ENCODE measurements around the gene KRTAP4-4. TPM values are rescaled to one million over a fixed set of nuclear protein-coding genes. Genes with fewer than 3 reads are reported as not detected.
A peak's percentile ranks its signal among the peaks of the same experiment; 100 is the strongest.

The KRTAP4-4 gene
- total RNA-seq, 1 experiment from 2014 or later = not detected

DNA sequence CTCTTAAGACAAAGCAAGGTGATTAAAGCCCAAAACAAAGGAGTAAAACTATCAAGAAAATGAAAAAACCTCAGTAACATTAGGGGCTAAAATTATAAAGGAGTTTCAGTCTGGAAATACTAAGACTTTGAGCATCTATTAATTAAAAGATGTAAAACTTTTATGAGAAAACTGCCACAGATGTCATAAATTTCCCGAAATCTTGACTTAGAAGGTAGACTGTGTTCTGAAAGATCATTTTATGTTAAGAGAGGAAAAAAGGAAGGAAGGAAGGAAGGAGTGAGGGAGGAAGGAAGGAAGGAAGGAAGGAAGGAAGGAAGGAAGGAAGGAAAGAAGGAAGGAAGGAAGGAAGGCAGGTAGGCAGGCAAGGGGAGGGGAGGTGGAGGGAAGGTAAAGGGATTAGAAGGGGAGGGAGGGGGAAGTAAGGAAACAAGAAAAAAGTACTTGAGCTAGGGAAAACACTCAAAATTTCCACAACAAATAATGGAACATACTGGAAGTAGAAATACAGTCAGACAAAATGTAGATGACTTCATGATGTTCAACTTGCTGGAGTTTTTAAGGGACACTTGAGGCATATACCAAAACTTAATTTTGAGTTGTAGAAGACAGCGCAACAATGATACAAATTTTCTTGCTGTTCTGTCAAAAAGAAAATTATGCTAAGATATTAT lies 12.9 kb downstream of the KRTAP4-4 start:
- Histone ChIP-seq H3K4me1 (ENCODE audit: insufficient read depth, low read length) (no peaks in the 10 kb centered on the region), H3K14ac (ENCODE audit: insufficient read depth, low read length) (no peak overlapping the region), H3K18ac (ENCODE audit: insufficient read length, low read depth, low read length) (no peak overlapping the region), H4K5ac (ENCODE audit: insufficient read length, low read depth, low read length) (no peak overlapping the region), H2AK5ac (ENCODE audit: insufficient read length, low read length) (no peak overlapping the region), H4K20me1 (ENCODE audit: control insufficient read depth, insufficient read depth, insufficient read length) (no peaks in the 10 kb centered on the region), H3K9ac (ENCODE audit: extremely low read depth, insufficient read length, low read length) (no peak overlapping the region), H3K27me3 (ENCODE audit: insufficient read depth, low read length) (no peaks in the 10 kb centered on the region), H3K9me3 (ENCODE audit: control insufficient read depth, low read depth, low read length) (no peaks in the 10 kb centered on the region), H2BK20ac (ENCODE audit: low read depth, low read length, poor library complexity, severe bottlenecking) (no peak overlapping the region), H2BK15ac (ENCODE audit: low read depth, low read length) (no peak overlapping the region), H2BK12ac (ENCODE audit: insufficient read length, low read depth, low read length) (no peak overlapping the region), H2BK120ac (ENCODE audit: low read depth, low read length, poor library complexity, severe bottlenecking) (no peak overlapping the region), H3T11ph (ENCODE audit: low read length) (no peak overlapping the region), H3K23me2 (ENCODE audit: insufficient read length, low read depth, low read length, poor library complexity, severe bottlenecking) (no peaks in the 10 kb centered on the region), H3K23ac (ENCODE audit: insufficient read length, low read depth, low read length) (no peak overlapping the region), H2BK5ac (ENCODE audit: insufficient read length, low read length) (no peak overlapping the region), H3K79me1 (ENCODE audit: insufficient read depth, low read depth, low read length, poor library complexity, severe bottlenecking) (no peaks in the 10 kb centered on the region), H4K8ac (replicated peaks; ENCODE audit: insufficient read length, low read depth, low read length) (no peak overlapping the region), H3K4me2 (ENCODE audit: insufficient read depth, insufficient read length, low read length) (no peak overlapping the region), H2AFZ (ENCODE audit: low read length) (no peak overlapping the region), H3K27ac (ENCODE audit: insufficient read length, low read depth, low read length) (no peak overlapping the region), H4K91ac (ENCODE audit: insufficient read length, low read depth, low read length) (no peak overlapping the region), H3K4ac (ENCODE audit: low read depth, low read length) (no peak overlapping the region), H3K79me2 (ENCODE audit: insufficient read depth, low read length) (no peaks in the 10 kb centered on the region), H3K56ac (ENCODE audit: insufficient read length, low read depth, low read length) (no peak overlapping the region)
- H3K4me1 Mint-ChIP-seq = peaks cover 2 to 13% of the 10 kb centered on the region in 2 experiments
- H3K36me3 Mint-ChIP-seq (ENCODE audit: insufficient read depth in 1 of 3, low read depth in 3 of 3) = peaks cover 10 to 19% (median 12%) of the 10 kb centered on the region in 3 experiments
- H3K4me3 Mint-ChIP-seq = no peak overlapping the region
- H3K27me3 Mint-ChIP-seq (ENCODE audit: low read depth) = no peaks in the 10 kb centered on the region
- no CpG with 5 or more reads among the region's 2 CpGs for WGBS (ENCODE audit: extremely low coverage, insufficient read length, low lambda C conversion rate)
- DNase-seq = no peak
- peak overlapping the region in 1 of 3 experiments; percentile 65; a peak in 1 of 7 replicates for H3K27ac Mint-ChIP-seq
- H3K9me3 Mint-ChIP-seq = peaks cover 13 to 15% of the 10 kb centered on the region in 2 experiments
- TF ChIP-seq, protein P1, sequence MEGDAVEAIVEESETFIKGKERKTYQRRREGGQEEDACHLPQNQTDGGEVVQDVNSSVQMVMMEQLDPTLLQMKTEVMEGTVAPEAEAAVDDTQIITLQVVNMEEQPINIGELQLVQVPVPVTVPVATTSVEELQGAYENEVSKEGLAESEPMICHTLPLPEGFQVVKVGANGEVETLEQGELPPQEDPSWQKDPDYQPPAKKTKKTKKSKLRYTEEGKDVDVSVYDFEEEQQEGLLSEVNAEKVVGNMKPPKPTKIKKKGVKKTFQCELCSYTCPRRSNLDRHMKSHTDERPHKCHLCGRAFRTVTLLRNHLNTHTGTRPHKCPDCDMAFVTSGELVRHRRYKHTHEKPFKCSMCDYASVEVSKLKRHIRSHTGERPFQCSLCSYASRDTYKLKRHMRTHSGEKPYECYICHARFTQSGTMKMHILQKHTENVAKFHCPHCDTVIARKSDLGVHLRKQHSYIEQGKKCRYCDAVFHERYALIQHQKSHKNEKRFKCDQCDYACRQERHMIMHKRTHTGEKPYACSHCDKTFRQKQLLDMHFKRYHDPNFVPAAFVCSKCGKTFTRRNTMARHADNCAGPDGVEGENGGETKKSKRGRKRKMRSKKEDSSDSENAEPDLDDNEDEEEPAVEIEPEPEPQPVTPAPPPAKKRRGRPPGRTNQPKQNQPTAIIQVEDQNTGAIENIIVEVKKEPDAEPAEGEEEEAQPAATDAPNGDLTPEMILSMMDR (conservative IDR thresholded peaks at IDR 0.05) = no peak

Measured in H9 (cell line).